ENCODE results near the gene DRAP1.
"Not testable (repeated sequence)": the region's sequence is repeated elsewhere in the genome, so short reads cannot be mapped to it uniquely, and the experiment has no call there.

DRAP1 gene

GRCh38 chr11:65886826-65887722, 32.2 kb upstream of the DRAP1 start:
- no peak for DNase-seq (ENCODE audit: low spot score)

GRCh38 chr11:65887723-65888162, 31.5 kb upstream of the DRAP1 start:
- no peak for DNase-seq (ENCODE audit: low spot score)

- peak; percentile 98 for DNase-seq (ENCODE audit: low spot score)
These were observed 30.9 kb upstream of the DRAP1 start, which contains the start of gene FIBP for GRCh38 chr11:65888163-65888814. FIBP (minus strand) TSS chr11:65888471; CDS start chr11:65888418, 53 bp downstream.

GRCh38 chr11:65890324-65891218, 28.7 kb upstream of the DRAP1 start, which contains the start of gene CCDC85B:
CCDC85B (plus strand) TSS chr11:65890673; CDS start chr11:65890784, 111 bp downstream.
- peak; percentile 98 for DNase-seq (ENCODE audit: low spot score)

GRCh38 chr11:65891219-65892136, 27.7 kb upstream of the DRAP1 start:
- DNase-seq (ENCODE audit: low spot score): no peak

- DNase-seq (ENCODE audit: low spot score): not testable (repeated sequence)
These were observed 27.1 kb upstream of the DRAP1 start for GRCh38 chr11:65892137-65892540.

- no peak for DNase-seq (ENCODE audit: low spot score)
These were observed 26.4 kb upstream of the DRAP1 start for GRCh38 chr11:65892661-65893317.

GRCh38 chr11:65894034-65894591, 25.1 kb upstream of the DRAP1 start:
- peak; percentile 60 for DNase-seq (ENCODE audit: low spot score)

- no peak for DNase-seq (ENCODE audit: low spot score)
These were observed 23.7 kb upstream of the DRAP1 start for GRCh38 chr11:65895482-65895981.

- DNase-seq (ENCODE audit: low spot score): no peak
These were observed 22.9 kb upstream of the DRAP1 start for GRCh38 chr11:65896034-65896999.

GRCh38 chr11:65897020-65897471, 22.2 kb upstream of the DRAP1 start:
- no peak for DNase-seq (ENCODE audit: low spot score)

GRCh38 chr11:65898656-65899355, 20.4 kb upstream of the DRAP1 start:
- no peak for DNase-seq (ENCODE audit: low spot score)

GRCh38 chr11:65899356-65900124, 19.7 kb upstream of the DRAP1 start:
- no peak for DNase-seq (ENCODE audit: low spot score)

- peak; percentile 73 for DNase-seq (ENCODE audit: low spot score)
These were observed 18.9 kb upstream of the DRAP1 start, which contains the start of gene FOSL1 for GRCh38 chr11:65900125-65900898. FOSL1 (minus strand) TSS chr11:65900388; CDS start chr11:65900339, 49 bp downstream.

GRCh38 chr11:65900899-65901180, 18.4 kb upstream of the DRAP1 start:
- no peak for DNase-seq (ENCODE audit: low spot score)

GRCh38 chr11:65903068-65903481, 16.2 kb upstream of the DRAP1 start:
- DNase-seq (ENCODE audit: low spot score): no peak

All from Ammon's horn (tissue), 1 donor.